Cortex of kidney (tissue), 1 donor: ENCODE data around the gene PACSIN2.
"Not testable (repeated sequence)": the region's sequence is repeated elsewhere in the genome, so short reads cannot be mapped to it uniquely, and the experiment has no call there.

Experiments
- DNase-seq: peaks from one replicate; lab custom pipeline; 2025; lab: John Stamatoyannopoulos, UW

The PACSIN2 gene

DNA sequence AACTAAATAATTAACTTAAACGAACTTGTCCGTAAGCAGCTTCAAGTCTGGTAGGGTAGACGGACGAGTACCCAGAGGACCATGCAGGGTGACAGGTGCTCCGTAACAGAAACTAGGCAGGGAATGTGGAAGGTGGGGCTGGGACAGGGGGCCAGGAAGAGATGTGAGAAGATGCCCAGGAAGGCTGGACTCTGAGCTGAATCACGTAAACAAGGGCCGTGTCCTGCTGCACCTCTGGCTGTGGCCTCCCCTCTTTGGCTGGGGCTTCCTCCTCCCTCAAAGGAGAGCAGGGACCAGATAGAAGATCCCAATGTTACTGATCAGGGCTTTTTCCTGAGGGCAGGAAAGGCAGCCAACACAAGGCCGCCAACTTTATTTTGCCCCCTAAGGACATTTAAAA is 47.9 kb downstream of the PACSIN2 start:
- DNase-seq = no peak

DNA sequence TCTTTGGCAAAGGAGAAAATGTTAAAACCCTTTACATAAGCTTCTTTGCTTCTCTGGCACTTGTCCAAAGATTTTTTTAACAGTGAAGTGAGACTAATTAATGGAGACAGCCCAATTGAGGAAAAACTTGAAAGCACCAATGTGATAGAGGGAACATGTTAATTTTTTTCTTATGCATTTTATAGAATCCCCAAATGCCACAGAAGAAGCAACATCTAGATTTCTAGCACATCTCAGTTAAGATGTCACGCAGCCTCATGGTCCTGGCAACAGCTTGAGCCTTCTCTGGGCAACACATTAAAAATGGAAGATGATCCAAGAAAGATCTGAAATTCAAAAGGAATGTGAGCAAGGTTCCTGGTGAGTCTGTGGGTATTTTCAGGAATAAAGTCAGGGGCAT is 48.5 kb downstream of the PACSIN2 start:
- DNase-seq = no peak

- no peak for DNase-seq
Observed at GRCh38 chr22:42964994-42965699, 49.8 kb downstream of the PACSIN2 start.

DNA sequence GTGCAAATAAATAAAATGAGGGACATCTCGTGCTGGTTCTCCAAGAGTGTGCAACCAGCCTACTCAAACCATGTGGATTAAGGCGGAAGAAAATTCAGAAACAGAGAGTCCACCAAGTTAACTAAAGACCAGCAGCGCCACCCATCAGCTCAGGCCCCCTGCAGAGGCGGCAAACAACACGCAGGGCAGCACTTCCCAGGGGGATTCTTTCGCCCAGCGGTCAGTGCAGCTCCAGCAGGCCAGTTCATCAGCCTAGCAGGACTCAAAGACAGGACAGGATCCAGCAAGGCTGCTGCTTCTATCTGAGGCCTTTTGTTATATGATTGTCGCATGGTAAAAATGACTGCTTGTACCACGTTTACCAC is 51.7 kb downstream of the PACSIN2 start:
- DNase-seq = no peak

DNA sequence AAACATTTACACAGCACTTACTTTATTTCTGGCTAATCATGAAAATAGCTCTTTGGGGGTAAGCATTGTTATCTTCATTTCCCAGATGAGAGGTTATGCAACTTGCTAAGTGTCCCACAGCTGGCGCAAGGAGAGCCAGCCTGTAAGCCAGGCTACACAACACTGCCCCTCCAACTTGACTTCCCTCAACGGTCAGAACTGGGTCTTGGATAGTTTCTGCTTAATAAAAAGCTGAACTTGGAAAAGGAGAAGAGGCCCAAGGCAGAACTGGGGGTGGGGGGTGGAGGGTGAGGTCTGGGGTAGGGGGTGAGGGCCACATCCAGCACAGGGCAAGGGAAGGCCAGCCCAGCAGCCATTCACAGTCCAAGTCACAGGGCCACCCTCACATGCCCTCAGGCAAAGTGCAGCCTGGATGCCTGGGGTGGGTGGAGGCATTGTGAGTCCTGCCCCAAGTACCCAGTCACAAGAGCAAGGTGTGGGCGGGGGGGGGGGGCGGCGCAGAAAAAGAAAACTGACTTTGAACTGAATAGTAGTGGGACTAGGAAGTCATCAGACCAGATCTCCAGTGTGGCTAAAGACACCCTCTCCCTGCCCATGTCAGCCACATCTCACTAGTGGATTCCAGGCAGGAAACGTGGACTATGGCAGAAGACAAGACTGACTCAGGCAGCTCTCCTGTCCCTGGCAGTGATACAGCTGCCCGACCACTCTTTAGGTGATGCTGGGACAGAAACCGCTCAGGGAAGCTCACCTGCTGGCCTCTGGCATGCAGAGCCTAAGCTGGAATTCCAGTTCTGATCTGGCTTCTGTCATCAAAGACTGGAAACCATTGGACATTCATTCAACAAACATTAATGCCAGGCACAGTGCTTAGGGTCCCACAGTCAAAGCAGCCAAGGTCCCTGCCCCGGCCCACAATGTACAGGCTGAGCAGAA is 52.4 kb downstream of the PACSIN2 start:
- DNase-seq = no peak

GRCh38 chr22:42961810-42962209 is 53.1 kb downstream of the PACSIN2 start:
- DNase-seq = no peak

DNA sequence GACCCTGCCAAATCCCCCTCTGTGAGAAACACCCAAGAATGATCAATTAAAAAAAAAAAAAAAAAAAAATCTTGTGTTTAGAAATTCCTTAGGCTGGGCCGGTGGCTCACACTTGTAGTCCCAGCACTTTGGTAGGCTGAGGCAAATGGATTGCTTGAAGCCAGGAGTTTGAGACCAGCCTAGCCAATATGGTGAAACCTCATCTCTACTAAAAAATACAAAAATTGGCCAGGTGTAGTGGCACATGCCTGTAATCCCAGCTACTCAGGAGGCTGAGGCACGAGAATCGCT is 53.6 kb downstream of the PACSIN2 start:
- not testable (repeated sequence) for DNase-seq

DNA sequence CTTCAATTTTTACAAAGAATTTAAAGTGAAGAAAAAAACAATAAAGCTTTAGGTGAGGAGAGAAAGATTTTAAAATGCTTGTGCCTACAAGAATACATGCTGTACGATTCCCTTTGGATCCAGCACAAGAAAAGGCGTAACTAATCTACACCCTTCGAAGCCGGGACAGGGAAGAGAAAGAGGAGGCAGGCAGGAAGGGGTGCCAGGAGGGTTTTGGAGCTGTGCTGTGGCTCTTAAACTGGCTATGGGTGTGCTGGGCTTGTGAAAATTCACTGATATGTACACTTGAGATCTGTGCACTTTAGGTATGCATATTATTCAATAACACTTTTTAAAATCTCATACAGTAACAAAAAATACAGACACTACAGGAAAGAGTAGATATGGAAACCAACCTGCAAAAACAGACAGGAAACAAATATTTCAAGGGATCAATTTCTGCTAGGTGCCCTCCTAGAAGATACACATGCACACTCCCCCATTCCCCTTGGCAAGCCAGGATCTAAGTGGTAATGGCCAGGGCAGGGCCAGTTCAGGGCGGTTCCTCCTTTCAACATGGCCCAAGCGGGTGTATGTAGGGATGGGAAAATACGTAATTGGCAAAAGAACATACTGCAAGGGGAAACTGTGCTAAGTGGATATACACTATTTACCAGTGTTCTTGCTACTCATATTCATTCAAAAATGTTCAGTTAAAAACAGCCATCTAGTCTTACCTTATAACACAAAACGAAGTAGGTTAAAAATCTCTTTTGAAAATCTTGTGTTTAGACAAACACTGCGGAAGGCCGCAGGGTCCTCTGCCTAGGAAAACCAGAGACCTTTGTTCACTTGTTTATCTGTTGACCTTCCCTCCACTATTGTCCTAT is 54.2 kb downstream of the PACSIN2 start:
- no peak for DNase-seq

DNA sequence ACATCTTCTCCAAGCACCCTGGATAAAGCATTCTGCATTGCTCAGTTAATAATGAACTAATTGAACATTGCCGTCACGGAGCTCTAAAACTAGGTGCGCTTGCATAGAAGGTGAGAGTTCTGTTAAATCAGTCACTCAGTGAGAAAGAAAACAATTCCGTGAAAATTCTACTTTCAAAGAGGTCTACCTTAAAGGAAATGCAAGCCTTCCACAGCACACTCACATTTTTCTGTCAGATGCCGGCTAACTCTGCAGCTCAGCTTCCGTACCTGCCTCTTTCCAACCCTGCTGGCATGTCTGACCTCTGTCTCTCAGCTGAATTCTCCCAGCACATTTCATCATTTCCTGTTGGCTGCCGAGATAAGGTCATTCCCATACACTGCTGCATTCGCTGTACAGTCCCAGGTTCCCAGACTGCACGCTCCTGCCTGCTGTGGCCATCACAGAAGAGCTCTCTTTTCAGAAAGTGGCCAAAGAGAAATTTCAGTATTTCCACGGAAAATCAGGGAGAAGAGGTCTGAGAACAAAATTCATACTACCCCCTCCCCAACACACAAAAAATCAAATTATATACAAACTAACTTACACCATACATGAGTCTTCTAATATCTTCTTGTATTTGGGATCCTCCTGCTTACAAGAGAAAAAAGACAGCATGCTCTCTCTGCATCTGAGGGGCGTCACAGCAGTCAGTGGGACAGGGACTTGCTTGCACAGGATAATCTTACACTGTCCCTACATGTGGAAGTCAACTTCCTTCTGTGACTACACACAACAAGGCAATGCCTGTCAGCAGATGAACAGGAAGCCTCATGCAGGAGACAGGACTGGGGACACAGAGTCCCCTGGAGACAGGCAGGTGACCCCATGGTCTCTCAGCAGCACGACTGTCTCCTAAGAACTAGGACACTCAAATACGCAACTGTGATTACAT is 55.1 kb downstream of the PACSIN2 start:
- no peak for DNase-seq

DNA sequence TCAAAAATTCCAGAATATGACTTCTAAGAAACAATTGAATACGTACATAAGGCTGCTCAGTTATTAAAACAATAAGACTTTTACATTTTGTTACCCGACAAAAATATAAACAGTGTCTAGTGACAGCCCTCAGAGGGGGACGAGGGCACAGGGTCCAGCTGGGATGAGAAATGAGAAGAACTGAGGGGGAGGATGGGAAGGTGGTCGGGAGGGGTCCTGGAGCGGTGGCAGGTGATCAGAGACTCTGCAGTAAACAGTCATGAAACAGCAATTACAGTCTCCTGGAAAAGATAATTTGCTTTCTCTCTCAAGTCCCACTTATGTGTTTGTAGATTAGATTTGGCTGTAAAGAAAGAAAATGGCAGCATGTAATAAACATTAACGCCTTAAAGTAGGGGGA is 56.0 kb downstream of the PACSIN2 start:
- DNase-seq = no peak

GRCh38 chr22:42957958-42958357 is 57.0 kb downstream of the PACSIN2 start:
- no peak for DNase-seq

- no peak for DNase-seq
Observed at GRCh38 chr22:42957544-42957943, 57.4 kb downstream of the PACSIN2 start.

DNA sequence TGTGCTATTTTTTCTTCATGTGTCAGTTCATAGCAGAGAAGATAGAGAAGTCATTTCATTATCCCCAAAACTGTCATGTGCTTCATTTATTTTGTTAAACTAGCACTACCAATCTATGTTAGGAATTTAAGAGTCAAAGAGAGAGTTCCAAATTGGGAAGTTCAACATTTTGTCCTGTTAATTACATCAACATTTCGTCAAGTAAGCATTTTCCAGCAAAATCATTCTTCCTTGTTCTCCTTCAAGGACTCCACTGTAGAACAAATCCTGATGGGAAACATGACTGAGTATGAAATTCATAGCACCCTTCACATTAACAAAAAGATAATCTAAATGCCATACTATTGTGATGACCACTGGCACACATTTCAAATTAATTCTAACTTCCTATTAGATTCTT is 59.1 kb downstream of the PACSIN2 start:
- no peak for DNase-seq

GRCh38 chr22:42955087-42955635 is 59.8 kb downstream of the PACSIN2 start:
- no peak for DNase-seq

- not testable (repeated sequence) for DNase-seq
Observed at GRCh38 chr22:42953751-42954150, 61.2 kb downstream of the PACSIN2 start.

- DNase-seq = no peak
Observed at GRCh38 chr22:42951093-42951710, 63.7 kb downstream of the PACSIN2 start.

DNA sequence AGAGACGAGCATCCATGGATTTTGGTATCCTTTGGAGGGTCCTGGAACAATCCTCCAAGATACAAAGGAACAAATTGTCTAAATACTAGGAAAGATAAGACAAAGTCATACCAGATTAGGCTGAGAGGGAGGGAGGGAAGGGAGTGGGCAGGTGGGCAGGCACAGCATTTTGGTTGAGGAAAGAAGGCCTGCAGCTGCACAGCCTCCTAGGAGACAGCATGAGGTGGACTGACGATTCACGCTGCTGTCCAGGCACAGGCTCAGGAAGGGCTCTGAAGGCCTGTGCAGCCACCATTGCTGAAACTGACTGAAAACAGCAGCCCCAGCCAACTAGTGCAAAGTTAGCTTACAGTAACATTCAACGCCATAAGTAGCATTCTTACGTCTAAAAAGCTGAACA is 64.7 kb downstream of the PACSIN2 start:
- no peak for DNase-seq

GRCh38 chr22:42949159-42949558 is 65.8 kb downstream of the PACSIN2 start:
- DNase-seq = no peak

GRCh38 chr22:42948294-42948693 is 66.7 kb downstream of the PACSIN2 start:
- no peak for DNase-seq

DNA sequence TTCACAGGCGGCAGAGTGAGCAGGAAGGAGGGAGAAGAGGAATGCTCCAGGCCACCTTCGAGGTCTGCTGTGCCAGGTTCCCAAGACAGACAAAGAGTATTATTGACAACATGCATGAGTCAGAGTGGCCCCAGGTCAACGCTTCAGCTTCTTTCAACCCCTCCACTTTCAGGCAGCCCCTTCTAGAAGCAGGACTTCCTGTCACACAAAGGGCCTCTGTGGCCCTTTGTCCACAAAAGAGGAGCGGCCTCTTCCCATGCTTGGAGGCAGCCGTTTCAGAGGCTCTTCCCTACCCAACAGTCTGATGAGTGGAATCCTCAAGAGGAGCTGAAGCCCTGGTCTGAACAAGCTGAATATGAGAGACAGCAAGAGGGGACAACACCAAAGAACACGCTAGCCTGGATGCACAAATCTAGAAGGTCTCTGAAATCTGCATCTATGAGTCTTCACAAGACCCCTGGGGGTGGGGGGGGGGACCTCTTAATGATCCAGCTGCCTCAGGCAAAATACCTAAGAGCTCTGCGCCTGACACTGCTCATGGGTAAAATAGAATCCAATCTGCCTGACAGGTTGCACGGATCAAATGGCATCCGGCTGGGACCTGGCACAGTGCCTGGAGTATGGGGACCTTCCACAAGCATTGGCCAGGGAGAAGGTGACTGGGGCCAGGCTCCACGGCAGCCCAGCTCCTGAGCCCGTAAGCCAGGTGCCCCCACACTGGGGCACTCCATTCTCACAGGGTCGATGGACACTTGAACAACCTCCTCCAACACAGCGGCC is 67.5 kb downstream of the PACSIN2 start:
- no peak for DNase-seq
